Erythroblast (primary cell): Measurements from ENCODE around the gene TAF1.

Experiments used
- GATA1 ChIP-seq: IDR thresholded peaks from 2 replicates; pipeline ENCODE4 v1.6.1; 2011; ENCODE audit warnings: low read depth, mild to moderate bottlenecking, control low read depth, low read length, moderate library complexity
- POLR2A ChIP-seq: IDR thresholded peaks from 2 replicates; pipeline ENCODE4 v1.6.1; 2011; ENCODE audit warnings: mild to moderate bottlenecking, low read length

- TF ChIP-seq POLR2A (no peak), GATA1 (no peak)
Observed at GRCh38 chrX:71453056-71453455, 86.9 kb downstream of the TAF1 start.
